Fibroblast of upper back skin (primary cell): ENCODE results near the gene EPHX1.

Experiments
- DNase-seq: peaks from one replicate; pipeline ENCODE4 v3.0.0-alpha.2; 2013

The EPHX1 gene

GRCh38 chr1:225809842-225810578 is at the start of gene EPHX1:
TSS of gene EPHX1 (plus strand) at chr1:225810124. CDS start at chr1:225828730, 18,606 bp downstream.
- DNase-seq, result peak; percentile 84

- no peak for DNase-seq
Measured at GRCh38 chr1:225760531-225760930, 49.4 kb upstream of the EPHX1 start.

GRCh38 chr1:225761395-225761794 is 48.5 kb upstream of the EPHX1 start:
- DNase-seq, result peak; percentile 68

GRCh38 chr1:225762002-225762441 is 47.9 kb upstream of the EPHX1 start:
- peak; percentile 50 for DNase-seq

- DNase-seq, result peak; percentile 85
Measured at GRCh38 chr1:225762444-225762843, 47.5 kb upstream of the EPHX1 start.

- peak; percentile 63 for DNase-seq
Measured at GRCh38 chr1:225763716-225764548, 46.0 kb upstream of the EPHX1 start.

- DNase-seq, result no peak
Measured at GRCh38 chr1:225765982-225766674, 43.8 kb upstream of the EPHX1 start.

- DNase-seq, result peak; percentile 94
Measured at GRCh38 chr1:225766967-225767633, 42.8 kb upstream of the EPHX1 start.

GRCh38 chr1:225767634-225768540 is 42.0 kb upstream of the EPHX1 start:
- DNase-seq, result peak; percentile 58

- DNase-seq, result no peak
Measured at GRCh38 chr1:225768662-225769426, 41.1 kb upstream of the EPHX1 start.

- peak; percentile 61 for DNase-seq
Measured at GRCh38 chr1:225769687-225770086, 40.2 kb upstream of the EPHX1 start.

- peak; percentile 33 for DNase-seq
Measured at GRCh38 chr1:225770561-225771248, 39.2 kb upstream of the EPHX1 start.

GRCh38 chr1:225771661-225772322 is 38.1 kb upstream of the EPHX1 start:
- DNase-seq, result no peak

- peak; percentile 88 for DNase-seq
Measured at GRCh38 chr1:225772323-225772768, 37.6 kb upstream of the EPHX1 start.

GRCh38 chr1:225772848-225773247 is 37.1 kb upstream of the EPHX1 start:
- DNase-seq, result no peak

GRCh38 chr1:225774281-225775147 is 35.4 kb upstream of the EPHX1 start:
- peak; percentile 66 for DNase-seq

- no peak for DNase-seq
Measured at GRCh38 chr1:225776294-225776693, 33.6 kb upstream of the EPHX1 start.

- DNase-seq, result no peak
Measured at GRCh38 chr1:225777058-225777582, 32.8 kb upstream of the EPHX1 start.
